Jurkat, Clone E6-1 (cell line): ENCODE data around the gene RYK.

Experiments
- DNase-seq: peaks from one replicate; pipeline ENCODE4 v3.0.0-alpha.2; 2011; ENCODE audit warnings: low read depth, low spot score
- H3K4me3 ChIP-seq: 2 replicates; pipeline ENCODE4 v1.5.1; 2011; ENCODE audit warnings: mild to moderate bottlenecking, low read length, control low read depth, moderate library complexity

Gene RYK

DNA sequence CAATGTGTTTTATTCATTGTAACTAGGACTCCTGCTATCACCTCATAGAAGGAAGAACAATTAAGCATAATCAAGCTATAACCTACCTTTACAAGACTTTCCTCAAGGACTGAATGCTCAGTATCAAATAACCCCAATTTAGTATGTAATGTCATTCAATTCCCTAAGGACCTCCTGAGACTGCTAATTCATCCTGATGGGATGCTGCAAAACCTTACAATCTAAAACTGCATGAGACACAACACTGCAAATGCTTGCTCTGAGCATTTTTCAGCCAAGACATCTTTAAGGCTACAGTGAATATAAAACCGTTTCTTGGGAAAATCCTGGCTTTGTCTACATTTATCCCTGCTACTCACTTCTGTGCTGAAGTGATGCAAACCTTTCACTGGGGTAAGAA, 69.9 kb downstream of the RYK start:
- H3K4me3 ChIP-seq = no peak overlapping the region
- DNase-seq = no peak

DNA sequence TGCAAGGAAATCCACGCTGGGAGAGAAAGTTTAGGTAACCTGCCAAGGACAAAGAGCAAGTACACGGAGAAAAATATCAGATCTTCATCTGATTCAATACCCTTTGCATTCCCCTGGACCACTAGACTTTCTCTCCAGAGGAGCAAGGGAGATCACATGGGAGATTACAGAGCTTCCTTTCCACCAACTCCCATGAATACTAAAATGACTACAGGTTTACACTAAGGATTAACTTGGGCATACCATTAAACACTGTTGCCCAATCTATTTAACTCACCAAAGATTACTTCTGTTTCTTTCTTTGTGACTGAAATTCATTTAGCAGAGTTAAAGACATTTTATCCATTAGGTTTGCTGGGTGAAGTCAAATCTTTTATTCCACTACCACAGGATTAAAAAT, 71.2 kb downstream of the RYK start:
- H3K4me3 ChIP-seq = no peak overlapping the region
- no peak for DNase-seq

GRCh38 chr3:134163096-134163495, 87.6 kb downstream of the RYK start:
- H3K4me3 ChIP-seq = no peak overlapping the region
- DNase-seq = no peak

DNA sequence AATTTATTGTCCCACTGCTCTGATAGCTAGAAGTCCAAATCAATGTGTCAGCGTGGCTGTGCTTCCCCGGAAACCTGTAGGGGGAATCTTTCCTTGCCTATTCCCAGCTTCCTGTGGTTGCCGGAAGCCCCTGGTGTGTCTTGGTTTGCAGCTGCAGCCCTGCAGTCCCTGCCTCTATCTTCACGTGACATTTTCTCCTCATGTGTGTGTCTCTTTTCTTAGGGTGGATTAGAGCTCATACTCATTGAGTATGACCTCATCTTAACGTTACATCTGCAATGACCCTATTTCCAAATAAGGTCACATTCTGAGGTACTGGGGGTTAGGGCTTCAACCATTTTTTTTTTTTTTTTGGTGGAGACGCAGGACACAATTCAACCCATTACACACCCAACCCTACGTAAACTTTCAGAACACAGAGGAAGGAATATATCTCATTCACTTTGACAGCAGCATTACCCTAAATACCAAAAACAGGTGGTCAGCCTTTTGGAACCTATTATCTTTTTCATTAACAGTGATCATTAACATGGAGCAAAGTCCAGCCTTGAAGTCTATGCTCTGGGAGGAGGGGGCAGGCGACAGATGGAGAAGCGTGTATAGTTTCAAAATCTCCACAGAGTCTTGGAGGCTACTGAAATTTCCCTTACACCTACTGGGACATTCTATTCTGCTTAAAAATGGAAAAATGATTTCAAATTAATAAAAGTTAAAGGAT, 88.6 kb downstream of the RYK start:
- no peak overlapping the region for H3K4me3 ChIP-seq
- DNase-seq = no peak

GRCh38 chr3:134155446-134155845, 95.2 kb downstream of the RYK start:
- DNase-seq = no peak
- H3K4me3 ChIP-seq = no peak overlapping the region

GRCh38 chr3:134153761-134154160, 96.9 kb downstream of the RYK start:
- no peak for DNase-seq
- no peak overlapping the region for H3K4me3 ChIP-seq

GRCh38 chr3:134150476-134150875, 100.2 kb downstream of the RYK start:
- no peak overlapping the region for H3K4me3 ChIP-seq
- DNase-seq = no peak

- no peak overlapping the region for H3K4me3 ChIP-seq
- DNase-seq = no peak
Observed at GRCh38 chr3:134149286-134149685, 101.4 kb downstream of the RYK start.

DNA sequence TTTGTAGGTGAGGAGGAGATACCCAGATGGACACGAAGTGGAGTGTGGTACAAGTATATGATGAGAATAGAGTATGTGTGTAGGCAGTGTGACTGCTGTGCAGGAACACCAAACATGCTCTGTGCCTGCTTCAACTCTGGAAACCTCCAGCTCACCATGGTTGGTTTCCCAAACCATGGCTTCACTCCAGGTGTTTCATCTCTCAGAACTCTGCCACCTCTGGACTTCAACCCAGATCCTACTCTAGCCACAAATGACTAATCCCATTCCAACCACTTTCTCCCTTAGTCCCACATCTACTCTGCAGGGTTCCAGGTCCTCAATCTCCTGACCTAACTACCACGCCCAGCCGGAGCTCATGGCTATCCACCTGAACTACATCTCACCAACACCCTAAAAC, 102.1 kb downstream of the RYK start:
- no peak overlapping the region for H3K4me3 ChIP-seq

GRCh38 chr3:134147411-134147810, 103.2 kb downstream of the RYK start:
- no peak for DNase-seq
- no peak overlapping the region for H3K4me3 ChIP-seq

More for the DNA sequence above, 102.1 kb downstream of the RYK start:
- DNase-seq = no peak

GRCh38 chr3:134146666-134147065, 104.0 kb downstream of the RYK start:
- no peak for DNase-seq
- no peak overlapping the region for H3K4me3 ChIP-seq

DNA sequence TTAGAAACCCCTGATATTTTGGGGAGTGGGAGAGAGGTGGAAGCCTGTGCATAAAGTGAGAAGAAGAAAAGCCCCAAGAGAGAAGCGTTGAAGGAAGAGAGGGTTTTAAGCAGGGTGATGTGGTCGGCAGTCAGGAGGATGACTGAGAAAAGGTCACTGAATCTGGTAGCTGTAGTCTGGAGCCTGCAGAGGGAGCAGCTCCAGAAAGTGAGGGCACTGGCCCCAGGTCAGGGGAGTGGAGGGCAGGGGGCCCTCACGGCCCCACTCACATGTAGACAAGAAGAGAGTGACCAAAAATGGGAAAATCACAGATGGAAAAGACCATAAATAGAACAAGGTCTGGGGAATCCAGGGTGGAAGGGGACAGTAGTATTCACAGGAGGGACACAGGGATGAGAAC, 105.5 kb downstream of the RYK start:
- no peak for DNase-seq
- H3K4me3 ChIP-seq = no peak overlapping the region

DNA sequence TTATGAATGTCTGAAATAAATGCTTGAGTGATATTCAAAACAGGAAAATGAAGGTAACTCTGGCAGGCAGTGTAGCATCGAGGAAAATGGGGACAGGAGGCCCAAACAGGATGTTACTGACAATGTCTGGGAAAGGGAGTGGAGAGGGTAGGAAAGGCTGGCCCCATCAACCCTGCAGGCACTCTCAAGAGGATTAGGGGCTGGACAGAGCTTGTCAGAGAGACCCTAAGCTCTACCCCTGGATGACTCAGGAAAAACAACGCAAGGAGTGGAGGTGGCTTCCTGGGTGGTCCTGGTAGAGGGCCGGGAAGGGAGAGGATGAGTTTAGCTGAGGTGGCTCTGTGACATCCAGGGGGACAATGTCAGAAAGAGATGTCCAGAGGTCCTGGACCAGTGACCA, 106.0 kb downstream of the RYK start:
- DNase-seq = no peak
- no peak overlapping the region for H3K4me3 ChIP-seq

DNA sequence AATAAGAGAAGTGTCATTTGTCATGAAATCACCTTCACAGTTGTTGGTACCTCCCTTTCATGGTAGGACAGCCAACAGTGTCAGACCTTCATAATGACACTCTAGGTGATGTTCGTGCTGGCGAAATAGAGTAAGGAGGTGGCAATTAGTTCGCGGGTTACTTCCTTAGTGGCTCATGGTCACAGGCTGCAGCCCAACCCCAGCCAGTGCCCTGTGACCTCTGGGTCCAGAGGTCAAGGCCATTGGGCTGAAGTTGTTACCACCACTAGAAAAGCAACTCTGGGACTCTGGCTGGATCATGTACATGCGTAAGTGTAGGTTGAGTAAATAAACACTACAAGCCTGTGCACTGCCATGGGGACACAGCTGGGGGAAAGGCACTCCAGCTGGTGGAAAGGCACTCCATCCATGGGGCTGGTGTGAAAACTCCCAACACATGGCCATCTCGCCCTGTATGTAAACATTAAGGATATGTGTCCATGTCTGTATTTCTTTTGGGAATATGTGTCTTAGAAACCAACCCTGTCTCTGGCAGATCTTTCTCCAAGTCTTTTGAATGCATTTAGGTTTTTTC, 106.7 kb downstream of the RYK start:
- no peak for DNase-seq
- H3K4me3 ChIP-seq = no peak overlapping the region

- no peak overlapping the region for H3K4me3 ChIP-seq
- DNase-seq = no peak
Observed at GRCh38 chr3:134136604-134137003, 114.1 kb downstream of the RYK start.

DNA sequence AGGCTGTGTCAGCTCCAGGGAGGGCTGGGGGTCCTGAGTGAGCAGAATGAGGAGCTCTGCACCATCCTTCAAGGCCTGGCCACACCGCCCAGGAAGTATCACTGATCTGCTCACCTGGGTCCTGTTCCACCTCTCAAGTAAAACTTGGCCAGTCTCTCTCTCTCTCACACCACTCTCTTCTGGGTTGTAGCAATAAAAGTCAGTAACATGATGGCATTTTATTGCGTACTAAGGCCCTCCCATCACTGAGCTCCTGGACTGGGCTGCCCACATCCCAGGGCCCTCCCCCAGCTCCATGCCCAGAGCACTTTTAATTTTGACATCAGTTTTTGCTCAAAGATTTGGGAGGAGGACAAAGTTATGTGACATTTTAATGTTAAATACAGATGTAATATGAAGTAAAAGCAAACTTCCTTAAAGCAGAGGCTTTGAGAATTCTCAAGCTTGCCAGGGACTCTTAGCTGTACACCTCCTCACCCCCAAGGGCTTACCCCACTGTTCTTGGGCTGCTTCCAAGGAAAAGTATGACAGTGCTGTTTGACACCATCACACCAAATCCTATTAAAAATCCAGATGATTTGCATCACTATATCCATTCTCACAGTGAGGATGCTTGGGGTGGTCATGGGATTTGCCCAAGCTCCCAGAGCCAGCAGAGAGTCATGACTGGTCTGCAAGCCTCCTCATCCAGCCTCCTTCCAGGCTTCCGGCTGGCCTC, 115.8 kb downstream of the RYK start:
- no peak overlapping the region for H3K4me3 ChIP-seq
- no peak for DNase-seq

DNA sequence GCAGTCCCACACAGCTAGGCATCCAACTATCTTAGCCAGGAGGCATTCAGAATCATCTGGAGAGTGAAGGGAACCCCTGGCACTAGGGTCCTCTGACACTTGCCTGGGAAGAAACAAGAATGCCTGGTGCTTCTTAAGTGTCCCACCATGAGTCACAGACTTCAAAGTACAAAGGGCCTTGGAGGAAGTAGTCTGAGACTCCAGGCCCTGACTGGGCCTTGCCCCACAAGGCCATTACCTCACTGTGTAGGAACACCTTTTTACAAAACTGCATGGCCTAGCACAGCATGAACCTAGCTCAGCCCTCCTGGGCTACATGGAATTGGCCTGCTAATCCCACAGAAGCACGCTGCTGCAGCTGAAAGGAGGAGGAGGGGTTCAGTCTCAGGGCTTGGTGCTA, 116.4 kb downstream of the RYK start:
- no peak overlapping the region for H3K4me3 ChIP-seq
- DNase-seq = no peak

DNA sequence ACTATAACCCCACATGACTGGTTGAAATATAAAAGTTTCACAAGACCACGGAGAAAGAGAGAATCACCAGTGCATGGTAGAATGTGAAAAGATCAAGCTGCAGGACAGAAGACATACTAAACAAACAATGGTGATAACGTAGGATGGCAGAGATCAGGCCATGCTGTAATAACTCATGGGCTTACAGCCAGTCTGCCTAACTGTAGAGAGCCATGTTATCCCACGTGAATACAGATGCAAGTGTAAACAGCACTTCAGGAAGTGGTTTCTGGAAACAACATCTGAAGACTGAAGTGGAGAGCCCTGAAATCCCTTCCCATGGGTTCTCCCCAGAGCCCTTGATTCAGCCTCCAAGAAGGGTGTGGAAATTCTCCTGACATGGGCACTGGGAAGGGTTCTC, 117.7 kb downstream of the RYK start:
- H3K4me3 ChIP-seq = no peak overlapping the region
- no peak for DNase-seq

- H3K4me3 ChIP-seq = no peak overlapping the region
- no peak for DNase-seq
Observed at GRCh38 chr3:134126153-134126552, 124.5 kb downstream of the RYK start.

DNA sequence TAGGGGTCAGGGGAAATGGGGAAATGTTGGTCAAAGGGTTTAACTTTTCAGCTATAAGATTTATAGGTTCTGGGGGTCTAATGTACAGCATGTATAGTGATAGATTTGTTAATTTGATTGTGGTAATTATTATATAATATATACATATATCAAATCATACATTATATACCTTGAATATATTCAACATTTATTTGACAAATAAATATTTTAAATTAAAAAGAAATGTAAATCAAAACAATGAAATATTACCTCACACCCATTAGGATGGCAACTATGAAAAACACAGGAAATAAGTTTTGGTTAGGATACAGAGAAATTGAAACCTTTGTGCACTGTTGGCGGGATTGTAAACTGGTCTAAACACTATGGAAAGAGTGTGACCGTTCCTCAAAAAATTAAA, 135.9 kb downstream of the RYK start:
- H3K4me3 ChIP-seq = no peak overlapping the region
- no peak for DNase-seq

DNA sequence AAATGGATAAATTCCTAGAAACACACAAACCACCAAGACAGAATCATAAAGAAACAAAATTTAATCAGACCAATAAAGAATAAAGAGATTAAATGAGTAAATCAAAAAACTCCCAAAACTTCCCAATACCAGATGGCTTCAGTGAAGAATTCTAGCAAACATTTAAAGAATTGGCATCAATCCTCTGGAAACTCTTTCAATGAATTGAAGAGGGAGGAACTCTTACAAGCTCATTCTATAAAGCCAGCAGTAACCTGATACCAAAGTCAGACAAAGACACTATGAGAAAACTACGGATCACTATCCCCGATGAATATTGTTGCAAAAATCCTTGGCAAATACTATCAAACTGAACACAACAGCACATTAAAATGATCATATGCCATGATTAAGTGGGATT, 139.0 kb downstream of the RYK start:
- H3K4me3 ChIP-seq = no peak overlapping the region
- no peak for DNase-seq
